IPS-15b (cell line): ENCODE results near the gene ULK4.
"Not testable (repeated sequence)": the region's sequence is repeated elsewhere in the genome, so short reads cannot be mapped to it uniquely, and the experiment has no call there.

ENCODE experiments used
- H3K27me3 ChIP-seq: one replicate; pipeline ENCODE4 v1.6.1; 2013; ENCODE audit warnings: low read length; ENCODE audit not compliant: control insufficient read depth, insufficient read depth
- H3K36me3 ChIP-seq: one replicate; pipeline ENCODE4 v1.6.1; 2013; ENCODE audit warnings: low read length; ENCODE audit not compliant: control insufficient read depth, insufficient read depth
- H3K4me1 ChIP-seq: one replicate; pipeline ENCODE4 v1.6.1; 2013; ENCODE audit warnings: mild to moderate bottlenecking, low read length; ENCODE audit not compliant: control insufficient read depth, insufficient read depth
- H3K4me3 ChIP-seq: one replicate; pipeline ENCODE4 v1.5.1; 2013; ENCODE audit warnings: low read depth, low read length
- H3K9ac ChIP-seq: one replicate; pipeline ENCODE4 v1.6.1; 2013; ENCODE audit warnings: low read depth, mild to moderate bottlenecking, low read length
- H3K9me3 ChIP-seq: one replicate; pipeline ENCODE4 v1.6.1; 2013; ENCODE audit warnings: mild to moderate bottlenecking, low read length; ENCODE audit not compliant: control insufficient read depth, insufficient read depth

ULK4 gene

DNA sequence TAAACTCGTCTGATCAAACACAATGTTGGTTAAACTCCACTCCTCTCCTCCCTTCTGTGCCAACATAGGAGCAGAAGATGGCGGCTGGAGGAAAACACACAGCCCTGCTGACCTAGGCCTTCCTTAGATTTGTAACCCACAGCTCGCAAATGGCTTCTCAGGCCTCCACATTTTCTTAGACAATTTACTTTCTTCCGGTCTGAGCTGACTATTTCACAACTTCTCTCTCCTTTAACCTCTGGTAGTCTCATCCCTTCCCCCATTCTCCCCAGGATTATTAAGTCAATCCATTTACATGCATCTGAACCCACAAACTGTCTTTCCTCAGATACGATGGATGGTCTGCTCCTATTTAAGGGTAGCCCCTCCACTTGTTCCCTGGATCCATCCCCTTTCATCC, 25.7 kb upstream of the ULK4 start:
- no peaks in the 10 kb centered on the region for H3K4me1 ChIP-seq

DNA sequence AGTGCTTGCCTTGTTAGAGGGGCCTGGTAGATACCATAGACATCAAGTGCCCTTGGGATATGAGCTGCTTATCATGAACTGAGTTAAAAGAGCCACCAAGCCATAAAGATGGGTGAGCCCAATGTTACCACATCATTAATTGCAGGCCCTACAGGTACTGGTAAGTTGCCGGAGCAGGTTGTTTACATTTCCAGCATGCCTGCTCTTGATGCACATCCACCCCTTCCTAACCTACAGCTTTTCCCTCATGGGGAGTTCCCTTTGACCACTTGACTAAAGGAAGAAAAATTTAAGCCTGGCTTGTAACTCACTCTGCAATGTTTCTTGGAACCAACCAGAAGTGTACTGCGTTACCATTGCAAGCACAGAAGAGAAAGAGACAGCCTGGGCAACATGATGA, 24.7 kb upstream of the ULK4 start:
- Histone ChIP-seq H3K4me1 (no peaks in the 10 kb centered on the region), H3K9ac (no peak overlapping the region), H3K4me3 (no peak overlapping the region), H3K27me3 (no peaks in the 10 kb centered on the region), H3K36me3 (no peaks in the 10 kb centered on the region), H3K9me3 (no peaks in the 10 kb centered on the region)

More for the DNA sequence above, 25.7 kb upstream of the ULK4 start:
- Histone ChIP-seq H3K9me3 (no peaks in the 10 kb centered on the region), H3K4me3 (no peak overlapping the region), H3K36me3 (no peaks in the 10 kb centered on the region), H3K27me3 (no peaks in the 10 kb centered on the region), H3K9ac (no peak overlapping the region)

DNA sequence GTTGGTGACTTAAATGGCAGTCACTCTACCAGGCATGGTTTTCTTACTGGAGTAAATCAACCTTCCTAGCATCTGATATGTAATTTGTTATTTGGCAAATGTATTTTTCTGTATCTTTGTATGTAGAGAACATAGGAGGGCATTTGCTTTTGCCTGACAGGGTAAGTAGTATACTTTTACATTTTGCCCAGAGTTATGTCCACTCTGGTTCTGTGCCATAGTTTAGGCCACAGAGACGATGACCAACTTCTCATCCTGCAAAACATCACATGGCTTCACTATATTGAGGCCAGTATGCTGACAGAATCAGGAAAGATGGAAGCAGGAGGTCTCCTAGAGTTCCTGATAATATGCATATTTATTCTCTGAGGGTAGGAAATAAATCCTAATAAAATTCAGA, 23.1 kb upstream of the ULK4 start:
- no peaks in the 10 kb centered on the region for H3K36me3 ChIP-seq

DNA sequence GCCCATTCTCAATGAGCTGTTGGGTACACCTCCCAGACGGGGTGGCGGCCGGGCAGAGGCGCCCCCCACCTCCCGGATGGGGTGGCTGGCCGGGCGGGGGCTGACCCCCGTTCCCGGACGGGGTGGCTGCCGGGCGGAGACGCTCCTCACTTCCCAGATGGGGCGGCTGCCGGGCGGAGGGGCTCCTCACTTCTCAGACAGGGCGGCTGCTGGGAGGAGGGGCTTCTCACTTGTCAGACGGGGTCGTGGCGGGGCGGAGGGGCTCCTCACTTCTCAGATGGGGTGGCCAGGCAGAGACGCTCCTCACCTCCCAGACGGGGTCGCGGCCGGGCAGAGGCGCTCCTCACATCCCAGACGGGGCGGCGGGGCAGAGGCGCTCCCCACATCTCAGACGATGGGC, 21.2 kb upstream of the ULK4 start:
- not testable (repeated sequence) for H3K4me3 ChIP-seq, H3K9ac ChIP-seq, H3K9me3 ChIP-seq, H3K36me3 ChIP-seq, H3K27me3 ChIP-seq, H3K4me1 ChIP-seq

More for the DNA sequence above, 23.1 kb upstream of the ULK4 start:
- Histone ChIP-seq H3K9me3 (no peaks in the 10 kb centered on the region), H3K4me1 (no peaks in the 10 kb centered on the region), H3K4me3 (no peak overlapping the region), H3K27me3 (no peaks in the 10 kb centered on the region), H3K9ac (no peak overlapping the region)

DNA sequence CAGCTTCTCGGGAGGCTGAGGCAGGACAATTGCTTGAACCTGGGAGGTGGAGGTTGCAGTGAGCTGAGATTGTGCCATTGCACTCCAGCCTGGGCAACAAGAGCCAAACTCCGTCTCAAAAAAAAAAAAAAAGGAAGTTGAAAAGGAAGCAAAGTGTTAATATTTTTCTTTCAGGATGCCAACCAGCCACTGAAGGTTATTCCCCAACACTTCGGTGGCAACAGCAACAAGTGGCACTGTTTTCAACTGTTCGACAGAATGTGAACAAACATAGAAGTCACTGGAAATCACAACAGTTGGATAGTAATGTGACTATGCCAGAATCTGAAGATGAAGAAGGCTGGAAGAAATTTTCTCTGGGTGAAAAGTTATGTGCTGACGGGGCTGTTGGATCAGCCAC, 15.5 kb upstream of the ULK4 start:
- not testable (repeated sequence) for H3K36me3 ChIP-seq

DNA sequence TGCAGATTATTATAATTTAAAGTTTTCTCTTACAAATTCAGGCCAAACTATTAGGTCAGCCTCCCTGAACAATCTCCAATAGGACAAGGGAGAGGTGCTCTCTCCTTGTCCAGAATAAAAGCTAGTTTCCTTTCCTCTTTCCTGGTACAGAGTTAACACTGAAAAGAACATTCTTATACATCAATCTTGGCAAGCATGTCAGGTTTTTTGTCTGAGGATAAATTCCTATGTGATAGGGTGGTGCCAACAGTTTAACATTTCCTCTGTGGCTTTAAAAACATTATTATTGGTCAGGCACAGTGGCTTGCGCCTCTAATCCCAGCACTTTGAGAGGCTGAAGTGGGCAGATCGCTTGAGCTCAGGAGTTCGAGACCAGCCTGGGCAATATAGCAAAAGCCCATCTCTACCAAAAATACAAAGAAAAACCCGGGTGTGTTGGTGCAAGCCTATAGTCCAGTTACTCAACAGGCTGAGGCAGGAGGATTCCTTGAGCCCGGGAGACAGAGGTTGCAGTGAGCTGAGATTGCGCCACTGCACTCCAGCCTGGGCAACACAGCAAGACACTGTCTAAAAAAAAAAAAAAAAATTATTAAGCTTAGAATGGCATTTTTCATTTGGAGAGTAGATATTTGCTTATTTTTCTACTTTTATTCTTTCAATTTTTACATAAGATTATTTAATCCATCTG, 13.7 kb upstream of the ULK4 start:
- H3K4me1 ChIP-seq: no peaks in the 10 kb centered on the region
- H3K36me3 ChIP-seq: no peaks in the 10 kb centered on the region
- H3K9ac ChIP-seq: no peak overlapping the region

More for the DNA sequence above, 15.5 kb upstream of the ULK4 start:
- H3K27me3 ChIP-seq, H3K4me3 ChIP-seq, H3K4me1 ChIP-seq, H3K9me3 ChIP-seq, H3K9ac ChIP-seq: not testable (repeated sequence)

DNA sequence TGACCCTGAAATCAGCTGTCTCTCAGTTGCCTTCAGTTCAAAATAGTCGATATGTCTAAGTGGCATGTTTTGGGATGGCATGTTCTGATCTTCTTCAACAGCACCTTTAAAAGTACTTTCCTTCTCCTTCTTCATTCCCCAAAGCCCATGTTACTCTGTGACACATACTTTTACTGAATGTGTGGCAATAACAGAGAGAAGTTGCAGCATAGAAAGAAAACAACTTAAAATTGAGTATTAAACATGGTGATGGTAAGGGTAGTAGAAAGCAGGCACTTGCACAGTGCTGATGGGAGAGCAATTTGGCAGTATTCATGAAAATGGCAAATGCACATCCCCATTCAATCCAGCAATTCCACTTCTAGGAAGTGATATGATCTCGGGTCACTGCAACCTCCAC, 12.3 kb upstream of the ULK4 start:
- no peaks in the 10 kb centered on the region for H3K4me1 ChIP-seq
- no peak overlapping the region for H3K4me3 ChIP-seq
- no peak overlapping the region for H3K9ac ChIP-seq
- H3K9me3 ChIP-seq: no peaks in the 10 kb centered on the region
- H3K27me3 ChIP-seq: no peaks in the 10 kb centered on the region
- H3K36me3 ChIP-seq: no peaks in the 10 kb centered on the region

More for the DNA sequence above, 13.7 kb upstream of the ULK4 start:
- Histone ChIP-seq H3K9me3 (no peaks in the 10 kb centered on the region), H3K27me3 (no peaks in the 10 kb centered on the region), H3K4me3 (no peak overlapping the region)

DNA sequence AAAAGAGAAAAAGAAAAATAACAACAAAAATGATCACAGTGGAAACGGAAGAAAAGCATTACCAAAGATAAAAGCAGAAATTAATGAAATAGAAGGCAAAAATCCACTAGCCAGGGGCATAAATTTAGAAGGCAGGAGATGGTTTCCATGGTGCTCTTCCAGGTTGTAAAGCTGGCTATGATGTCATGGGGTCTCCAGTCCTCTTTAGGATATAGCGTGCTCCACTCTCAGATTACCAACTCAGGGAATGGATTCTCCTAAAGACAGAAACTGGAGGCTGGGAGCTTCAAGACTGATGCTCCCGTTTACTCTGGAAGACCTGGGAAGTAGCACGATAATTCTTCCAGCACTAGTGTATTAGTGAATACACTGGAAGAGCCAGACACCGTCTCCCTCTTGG, 10.9 kb upstream of the ULK4 start:
- Histone ChIP-seq H3K27me3 (no peaks in the 10 kb centered on the region), H3K9me3 (no peaks in the 10 kb centered on the region), H3K4me3 (no peak overlapping the region), H3K36me3 (no peaks in the 10 kb centered on the region), H3K4me1 (no peaks in the 10 kb centered on the region), H3K9ac (no peak overlapping the region)

DNA sequence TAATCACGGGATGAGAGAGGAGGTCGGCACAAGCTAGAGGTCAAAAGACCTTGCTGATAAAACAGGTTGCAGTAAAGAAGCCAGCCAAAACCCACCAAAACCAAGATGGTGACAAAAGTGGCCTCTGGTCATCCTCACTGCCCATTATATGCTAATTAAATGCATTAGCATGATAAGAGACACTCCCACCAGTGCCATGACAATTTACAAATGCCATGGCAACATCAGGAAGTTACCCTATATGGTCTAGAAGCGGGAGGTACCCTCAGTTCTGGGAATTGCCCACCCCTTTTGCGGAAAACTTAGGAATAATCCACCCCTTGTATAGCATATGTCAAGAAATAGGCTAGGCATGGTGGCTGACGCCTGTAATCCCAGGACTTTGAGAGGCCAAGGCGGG, 4.3 kb upstream of the ULK4 start:
- Histone ChIP-seq H3K4me3 (no peak overlapping the region), H3K9ac (no peak overlapping the region), H3K9me3 (no peaks in the 10 kb centered on the region), H3K4me1 (no peaks in the 10 kb centered on the region), H3K27me3 (no peaks in the 10 kb centered on the region), H3K36me3 (no peaks in the 10 kb centered on the region)

DNA sequence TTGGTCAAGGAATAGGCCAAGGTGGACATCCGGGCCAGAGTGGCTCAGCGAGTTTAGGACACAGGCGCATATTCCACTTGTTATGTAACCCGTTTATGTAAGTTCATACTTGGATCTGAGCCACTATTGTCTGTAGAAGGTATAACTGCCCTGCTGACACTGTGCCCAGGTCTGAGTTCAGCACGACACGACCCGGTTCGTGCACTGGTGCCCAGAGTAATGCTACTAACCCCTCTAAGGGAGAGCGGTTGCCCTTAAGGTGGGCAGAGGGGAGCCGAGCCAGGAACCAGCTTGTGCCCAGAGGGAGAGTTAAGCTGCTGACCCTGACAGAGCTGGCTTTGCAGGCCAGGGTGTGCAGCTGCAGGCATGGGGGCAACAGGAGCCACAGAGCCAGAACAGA, 1.9 kb upstream of the ULK4 start:
- H3K27me3 ChIP-seq: no peaks in the 10 kb centered on the region
- no peak overlapping the region for H3K4me3 ChIP-seq
- H3K4me1 ChIP-seq: peaks cover 3% of the 10 kb centered on the region
- no peaks in the 10 kb centered on the region for H3K9me3 ChIP-seq
- H3K36me3 ChIP-seq: no peaks in the 10 kb centered on the region
- H3K9ac ChIP-seq: no peak overlapping the region

- H3K4me1 ChIP-seq: peaks cover 3% of the 10 kb centered on the region
- no peaks in the 10 kb centered on the region for H3K27me3 ChIP-seq
- peak overlapping the region; percentile 39 for H3K9ac ChIP-seq
- no peaks in the 10 kb centered on the region for H3K36me3 ChIP-seq
- no peaks in the 10 kb centered on the region for H3K9me3 ChIP-seq
- peak overlapping the region; percentile 94 for H3K4me3 ChIP-seq
Measured at GRCh38 chr3:41960826-41961750, 815 bp downstream of the ULK4 start.

DNA sequence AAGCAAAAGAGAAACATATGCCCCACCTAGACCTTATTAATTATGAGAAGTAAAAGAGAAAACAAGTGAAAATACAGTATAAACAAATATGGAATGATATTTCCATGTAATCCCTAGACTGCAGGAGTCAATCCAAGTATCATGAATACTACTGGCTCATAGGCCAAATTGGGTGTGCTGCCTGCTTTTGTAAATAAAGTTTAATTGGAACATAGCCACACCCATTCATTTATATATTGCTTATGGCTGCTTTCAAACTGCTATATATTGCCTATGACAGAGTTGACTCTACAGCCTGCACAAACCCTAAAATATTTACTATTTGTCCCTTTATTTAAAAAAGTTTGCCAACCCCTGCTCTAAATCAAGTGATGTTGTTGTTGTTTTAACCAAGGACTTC, 5.3 kb downstream of the ULK4 start:
- Histone ChIP-seq H3K36me3 (no peaks in the 10 kb centered on the region), H3K9me3 (no peaks in the 10 kb centered on the region), H3K4me3 (no peak overlapping the region), H3K9ac (no peak overlapping the region), H3K4me1 (peaks cover 3% of the 10 kb centered on the region), H3K27me3 (no peaks in the 10 kb centered on the region)
